Astrocyte of the cerebellum (primary cell): ENCODE measurements around the gene CDK5R2.

Experiments
- DNase-seq: peaks from one replicate; pipeline ENCODE4 v3.0.0-alpha.2; 2011; ENCODE audit warnings: low read depth
- H3K4me3 ChIP-seq: 2 replicates; pipeline ENCODE4 v1.5.1; 2011; ENCODE audit warnings: mild to moderate bottlenecking, low read depth, low read length, moderate library complexity
- in situ Hi-C: cut with HindIII; loops from 2 replicates; pipeline ENCODE4 v1.10.0; 2017; ENCODE audit warnings: low sequenced_read_pairs
- TF ChIP-seq, protein P1 (sequence below): IDR thresholded peaks from 2 replicates; pipeline ENCODE4 v1.5.1; 2012; ENCODE audit warnings: low read length, low read depth, moderate library complexity, mild to moderate bottlenecking; ENCODE audit errors: missing control alignments

The CDK5R2 gene

DNA sequence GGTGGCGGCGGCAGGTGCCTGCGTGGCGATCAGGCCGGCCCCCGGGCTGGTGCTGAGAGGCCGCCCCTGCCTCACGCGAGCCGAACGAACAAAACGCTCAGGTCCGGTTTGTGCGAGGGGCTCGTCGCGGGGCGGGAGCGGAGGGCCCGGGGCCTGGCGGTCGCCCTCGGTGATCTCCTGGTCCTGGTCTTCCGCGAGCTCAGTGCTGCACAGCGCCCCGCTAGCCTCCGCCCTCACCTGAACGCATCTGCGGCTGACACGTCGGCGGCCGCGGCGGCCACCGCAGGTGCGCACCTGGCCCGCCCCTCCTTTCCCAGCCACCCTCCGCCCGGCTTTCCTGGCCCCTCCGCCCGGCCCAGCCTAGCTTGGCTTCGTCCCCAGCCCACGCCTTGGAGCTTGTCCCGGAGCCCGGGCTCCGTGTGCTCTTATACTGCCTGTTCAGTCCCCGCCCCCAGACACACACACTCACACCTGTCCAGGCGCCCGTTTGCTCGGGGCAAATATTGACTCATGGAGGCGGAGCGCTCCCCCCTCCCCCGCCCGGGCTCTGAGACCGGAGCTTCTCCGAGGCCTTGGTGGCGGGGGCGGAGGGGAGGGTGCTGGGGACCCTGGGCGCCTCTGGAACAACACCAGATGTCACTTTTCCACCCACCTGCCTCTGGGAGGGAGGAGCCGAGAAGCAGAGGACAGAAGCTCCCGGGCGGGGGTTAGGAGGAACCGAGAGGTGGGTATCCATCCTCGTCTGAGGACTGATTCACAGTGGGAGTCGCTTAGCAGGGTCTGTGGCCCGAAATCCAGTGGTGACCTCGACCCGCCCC is 42.3 kb downstream of the CDK5R2 start:
- H3K4me3 ChIP-seq, result no peak overlapping the region
- in situ Hi-C loops, result no loop called here
- TF ChIP-seq, protein P1, sequence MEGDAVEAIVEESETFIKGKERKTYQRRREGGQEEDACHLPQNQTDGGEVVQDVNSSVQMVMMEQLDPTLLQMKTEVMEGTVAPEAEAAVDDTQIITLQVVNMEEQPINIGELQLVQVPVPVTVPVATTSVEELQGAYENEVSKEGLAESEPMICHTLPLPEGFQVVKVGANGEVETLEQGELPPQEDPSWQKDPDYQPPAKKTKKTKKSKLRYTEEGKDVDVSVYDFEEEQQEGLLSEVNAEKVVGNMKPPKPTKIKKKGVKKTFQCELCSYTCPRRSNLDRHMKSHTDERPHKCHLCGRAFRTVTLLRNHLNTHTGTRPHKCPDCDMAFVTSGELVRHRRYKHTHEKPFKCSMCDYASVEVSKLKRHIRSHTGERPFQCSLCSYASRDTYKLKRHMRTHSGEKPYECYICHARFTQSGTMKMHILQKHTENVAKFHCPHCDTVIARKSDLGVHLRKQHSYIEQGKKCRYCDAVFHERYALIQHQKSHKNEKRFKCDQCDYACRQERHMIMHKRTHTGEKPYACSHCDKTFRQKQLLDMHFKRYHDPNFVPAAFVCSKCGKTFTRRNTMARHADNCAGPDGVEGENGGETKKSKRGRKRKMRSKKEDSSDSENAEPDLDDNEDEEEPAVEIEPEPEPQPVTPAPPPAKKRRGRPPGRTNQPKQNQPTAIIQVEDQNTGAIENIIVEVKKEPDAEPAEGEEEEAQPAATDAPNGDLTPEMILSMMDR, result no peak
- DNase-seq, result no peak

DNA sequence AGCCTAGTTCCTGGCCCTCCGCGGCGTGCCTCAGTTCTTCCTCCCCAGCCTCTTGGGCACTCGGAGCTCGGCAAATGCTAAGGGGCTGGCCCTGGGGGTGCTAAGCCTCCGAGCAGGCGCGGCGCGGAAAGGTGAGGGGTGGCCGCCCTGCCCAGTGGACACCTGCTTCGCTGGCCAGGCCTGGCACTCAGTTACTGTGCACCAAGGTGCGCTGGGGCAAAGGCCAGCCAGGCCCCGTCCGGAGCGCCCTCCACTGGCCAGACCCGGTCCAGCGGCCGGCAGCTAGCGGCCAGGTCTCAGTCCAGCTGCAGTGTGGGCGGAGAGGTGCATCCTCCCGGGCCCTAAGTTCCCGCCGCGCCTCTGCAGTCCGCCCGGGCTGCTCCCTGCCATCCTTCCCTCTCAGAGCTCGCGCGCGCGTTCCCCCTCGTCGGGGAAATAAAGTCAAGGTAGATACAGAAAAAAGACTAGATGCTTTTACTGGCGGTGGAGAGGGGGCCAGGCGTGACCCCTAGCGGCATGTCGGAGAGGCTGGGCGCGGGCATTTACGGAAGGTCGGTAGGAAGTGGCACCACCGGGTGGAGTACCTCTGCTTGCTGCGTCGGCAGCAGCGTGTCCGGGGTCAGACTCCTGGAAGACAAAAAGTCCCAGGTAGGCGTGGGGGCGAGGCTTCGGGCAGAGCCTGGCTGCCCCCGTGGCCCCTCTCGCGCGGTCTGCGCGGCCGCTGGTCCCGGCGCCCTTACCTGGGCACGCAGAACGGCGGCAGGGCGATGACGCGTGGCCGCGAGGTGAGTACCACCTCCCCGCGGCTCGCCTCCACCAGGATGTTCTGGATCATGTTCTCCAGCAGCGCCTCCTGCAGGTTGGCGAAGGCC is 43.2 kb downstream of the CDK5R2 start:
- no peak for DNase-seq
- in situ Hi-C loops, result no loop called here
- TF ChIP-seq, protein P1, result peak; percentile 22
- no peak overlapping the region for H3K4me3 ChIP-seq

DNA sequence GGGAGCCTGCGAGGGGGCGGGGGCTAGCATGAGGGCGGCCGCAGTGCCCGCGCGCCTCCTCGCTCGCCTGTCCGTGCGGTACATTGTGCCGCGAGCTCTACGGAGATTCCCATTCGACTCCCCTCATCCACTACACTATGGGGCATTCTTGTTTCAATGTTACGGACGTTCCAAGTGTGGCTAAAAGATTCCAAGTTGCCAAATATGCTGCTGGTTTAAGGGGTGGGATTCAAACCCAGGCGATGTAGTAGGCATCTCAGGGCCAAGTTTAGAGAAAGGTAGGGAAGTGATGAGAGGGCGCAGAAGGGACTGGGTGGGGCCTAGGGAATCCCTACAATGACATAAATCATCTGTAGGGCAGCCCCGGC is 43.8 kb downstream of the CDK5R2 start:
- no peak for DNase-seq
- TF ChIP-seq, protein P1, result no peak
- in situ Hi-C loops, result no loop called here
- no peak overlapping the region for H3K4me3 ChIP-seq

DNA sequence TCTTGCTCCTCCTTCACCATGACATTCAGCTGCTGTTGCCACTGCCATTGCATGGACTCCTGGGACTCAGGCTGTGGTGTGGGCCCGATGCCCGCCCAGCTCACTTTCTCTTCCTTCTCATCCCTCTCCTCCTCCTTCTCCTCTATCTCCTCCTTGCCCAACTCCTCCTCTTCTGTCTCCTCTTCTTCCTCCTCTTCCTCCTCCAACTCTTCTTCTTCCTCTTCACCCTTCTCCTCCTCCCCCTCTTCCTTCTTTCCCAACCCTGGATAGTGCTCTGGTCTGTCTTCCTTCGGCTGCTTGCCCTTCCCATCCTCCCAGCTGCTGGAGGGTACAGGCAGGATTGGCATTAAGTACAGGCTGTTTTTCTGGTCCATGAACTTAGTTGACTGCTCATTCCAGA is 44.5 kb downstream of the CDK5R2 start:
- in situ Hi-C loops, result no loop called here
- TF ChIP-seq, protein P1, result no peak
- H3K4me3 ChIP-seq, result no peak overlapping the region
- no peak for DNase-seq

DNA sequence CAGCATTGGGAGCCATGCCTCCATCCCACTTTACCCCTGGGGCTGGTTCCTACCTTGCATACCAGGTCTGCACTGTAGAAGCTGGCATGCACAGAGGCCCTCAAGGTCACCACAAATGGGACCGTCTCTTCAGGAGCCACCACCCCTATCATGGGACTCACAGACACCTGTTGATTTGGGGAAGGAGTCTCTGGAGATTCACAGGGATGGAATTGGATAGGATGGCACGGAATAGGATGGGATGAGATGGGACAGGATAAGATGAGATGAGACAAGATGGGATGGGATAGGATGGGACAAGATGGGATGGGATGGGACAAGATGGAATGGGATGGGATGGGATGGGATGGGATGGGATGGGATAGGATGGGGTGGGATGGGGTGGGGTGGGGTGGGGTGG is 49.8 kb downstream of the CDK5R2 start:
- TF ChIP-seq, protein P1, result no peak
- in situ Hi-C loops, result no loop called here

DNA sequence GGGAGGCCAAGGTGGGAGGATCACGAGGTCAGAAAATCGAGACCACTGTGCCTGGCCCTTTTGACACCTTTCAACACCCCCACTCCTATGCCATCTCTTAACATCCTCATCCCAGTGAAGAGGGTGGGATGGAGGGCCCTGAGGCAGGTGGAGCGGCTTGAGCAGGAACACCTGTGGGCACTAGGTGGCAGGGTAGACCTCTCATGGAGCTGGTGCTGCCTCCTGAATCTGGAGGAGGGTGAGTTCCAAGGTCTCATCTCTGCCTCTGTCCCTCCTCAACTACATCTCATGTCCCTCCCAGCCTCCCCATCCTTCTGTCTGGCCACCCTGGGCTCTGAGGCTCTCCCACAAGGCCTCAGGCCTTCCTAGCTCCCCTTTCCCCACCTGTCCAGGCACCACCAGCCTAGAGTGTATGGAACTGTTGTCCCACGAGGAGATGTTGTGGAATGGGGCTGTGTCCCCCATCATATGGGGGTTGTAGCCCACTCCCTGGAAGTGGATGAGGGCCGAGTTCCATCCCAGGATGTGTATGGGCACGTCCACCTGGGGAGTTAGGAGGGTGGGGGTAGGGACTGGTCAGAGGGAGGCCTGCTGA is 50.8 kb downstream of the CDK5R2 start:
- in situ Hi-C loops, result no loop called here
- no peak for DNase-seq
- TF ChIP-seq, protein P1, result peak; percentile 20
- no peak overlapping the region for H3K4me3 ChIP-seq

More for the DNA sequence above, 49.8 kb downstream of the CDK5R2 start:
- H3K4me3 ChIP-seq, result no peak overlapping the region
- DNase-seq, result no peak
